HG03045 (cell line): Measurements from ENCODE around the gene CLCN6.
"Not testable (repeated sequence)": the region's sequence is repeated elsewhere in the genome, so short reads cannot be mapped to it uniquely, and the experiment has no call there.

Experiments
- ATAC-seq: cut with Tn5 transposase; IDR thresholded peaks from one replicate; pipeline ENCODE4 v1.9.1; 2021; ENCODE audit warnings: mild to moderate bottlenecking, moderate library complexity; ENCODE audit not compliant: unreplicated experiment

CLCN6 gene

DNA sequence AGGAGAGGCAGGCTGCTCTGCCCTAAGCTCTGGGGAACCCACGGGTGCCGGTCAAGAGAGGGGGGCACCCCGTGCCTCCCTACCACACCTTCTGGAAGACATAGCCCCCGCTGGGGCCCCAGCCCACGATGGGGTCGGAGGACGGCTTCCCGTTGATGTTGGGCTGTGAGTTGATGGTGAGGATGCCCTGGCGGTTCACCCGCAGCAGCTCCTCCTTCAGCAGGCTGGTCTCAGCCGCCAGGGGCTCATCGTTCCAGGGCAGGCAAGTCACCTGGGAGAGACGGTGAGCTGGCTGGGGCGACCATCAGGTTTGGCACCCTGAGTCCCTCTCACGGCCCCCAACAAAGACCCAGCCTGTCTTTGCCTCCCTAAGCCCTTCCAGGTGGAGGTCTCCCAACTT is 12.2 kb upstream of the CLCN6 start:
- ATAC-seq: no peak

GRCh38 chr1:11794446-11795237 is 11.3 kb upstream of the CLCN6 start:
- ATAC-seq: no peak

DNA sequence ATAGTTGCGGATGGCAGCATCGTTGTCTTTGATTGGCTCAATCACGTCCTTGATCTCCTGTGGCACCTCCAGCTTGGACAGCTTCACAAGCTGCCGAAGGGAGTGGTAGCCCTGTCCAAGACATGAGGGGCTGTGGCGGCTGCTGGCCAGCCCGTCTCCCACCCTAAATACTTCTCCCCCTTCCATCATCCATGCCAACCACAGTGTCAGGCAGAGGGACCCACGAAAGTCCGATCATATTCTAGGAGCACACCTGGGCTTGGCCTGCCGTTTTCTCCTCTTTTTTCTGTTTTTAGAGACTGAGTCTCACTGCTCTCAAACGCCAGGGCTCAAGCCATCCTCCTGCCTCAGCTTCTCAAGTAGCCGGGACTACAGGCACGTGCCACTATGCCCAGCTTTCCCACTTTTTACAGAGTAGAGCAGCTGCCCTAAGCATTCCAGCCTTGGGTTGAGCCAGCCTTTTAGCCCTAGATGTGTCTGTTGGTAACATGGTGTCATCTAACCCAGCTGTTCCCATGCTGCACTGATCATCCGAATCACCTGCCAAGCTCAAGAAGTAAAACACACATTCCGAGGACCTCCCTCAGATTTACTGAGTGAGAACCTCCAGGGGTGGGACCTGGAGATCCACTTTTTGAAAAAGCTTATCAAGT is 10.6 kb upstream of the CLCN6 start:
- no peak for ATAC-seq

DNA sequence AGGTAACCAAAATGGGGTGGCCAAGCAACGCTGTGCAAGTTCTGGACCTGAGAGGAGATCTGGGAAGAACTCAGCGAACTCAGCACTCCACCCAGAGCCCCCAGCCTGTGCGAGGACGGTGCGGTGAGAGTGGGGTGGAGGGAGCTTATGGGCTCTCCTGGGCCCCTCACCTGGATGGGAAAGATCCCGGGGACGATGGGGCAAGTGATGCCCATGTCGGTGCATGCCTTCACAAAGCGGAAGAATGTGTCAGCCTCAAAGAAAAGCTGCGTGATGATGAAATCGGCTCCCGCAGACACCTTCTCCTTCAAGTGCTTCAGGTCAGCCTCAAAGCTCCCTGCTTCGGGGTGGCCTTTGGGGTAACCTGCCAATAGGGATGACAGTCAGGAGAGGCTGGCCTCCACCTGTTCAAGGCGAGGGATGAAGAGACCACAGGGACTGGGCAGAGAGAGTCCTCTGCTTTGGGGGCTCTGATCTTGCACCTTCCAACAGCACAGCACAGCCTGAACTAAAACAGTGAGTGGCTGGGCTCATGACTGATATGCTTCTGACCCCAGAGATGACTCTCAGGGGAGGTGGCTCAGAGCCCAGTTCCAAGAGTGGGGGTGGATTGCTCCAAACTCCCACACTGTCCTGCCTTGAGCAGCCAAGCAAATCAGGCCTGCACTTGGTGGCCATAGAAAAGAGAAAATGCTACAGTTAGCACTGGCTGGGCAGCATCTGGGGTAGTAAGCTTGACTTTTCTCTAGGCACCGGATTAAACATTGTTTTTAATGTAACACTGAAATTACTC is 9.8 kb upstream of the CLCN6 start:
- no peak for ATAC-seq

DNA sequence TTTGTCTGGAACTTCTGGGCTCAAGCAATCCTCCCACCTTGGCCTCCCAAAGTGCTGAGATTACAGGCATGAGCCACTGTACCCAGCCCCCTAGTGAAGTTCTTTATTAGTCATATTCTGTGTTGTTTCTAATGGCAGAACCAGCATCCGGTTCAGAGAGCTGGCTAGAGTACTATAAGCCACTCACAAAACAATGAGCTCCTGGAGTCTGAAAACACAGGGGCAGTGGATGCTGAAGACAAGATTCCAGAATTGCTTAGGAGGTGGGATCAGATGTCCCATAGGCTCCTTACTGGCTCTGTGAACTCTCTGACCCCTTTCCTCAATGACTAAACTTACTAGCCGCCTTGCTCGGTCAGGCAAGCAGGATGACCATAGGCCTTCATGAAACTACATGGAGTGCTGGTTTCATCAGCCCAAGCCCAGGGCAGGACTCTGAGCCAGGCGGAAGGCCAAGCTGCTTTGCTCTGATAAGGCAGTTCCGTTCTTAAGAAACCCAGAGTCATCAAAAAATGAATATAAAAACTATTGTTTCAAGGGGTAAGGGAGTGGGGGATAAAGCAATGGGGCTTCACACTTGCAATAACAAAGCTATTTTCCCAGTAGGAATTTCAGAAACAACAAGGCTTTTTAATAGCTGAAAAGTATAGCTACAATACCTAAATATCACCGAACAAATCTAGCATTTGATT is 8.3 kb upstream of the CLCN6 start:
- ATAC-seq: no peak

DNA sequence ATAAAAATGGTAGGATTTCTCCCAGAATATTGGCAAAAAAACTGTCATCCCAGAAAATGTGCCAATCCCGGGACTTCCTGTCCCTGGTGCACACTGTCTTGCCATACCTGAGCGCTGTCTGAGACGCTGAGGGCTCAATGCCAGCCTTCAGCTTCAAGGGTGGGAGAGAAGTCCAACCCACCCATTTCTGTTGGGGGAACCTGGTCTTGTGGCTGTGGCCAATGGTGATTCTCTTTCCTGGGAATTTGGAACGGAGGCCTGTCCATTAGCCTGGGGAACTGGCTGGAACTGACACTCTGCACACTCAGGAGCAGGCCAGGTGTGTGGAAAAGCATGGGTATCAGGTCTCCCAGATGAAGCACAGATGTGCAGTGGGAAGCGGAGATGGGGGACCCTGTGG is 6.9 kb upstream of the CLCN6 start:
- ATAC-seq: no peak

- ATAC-seq: no peak
Measured at GRCh38 chr1:11799896-11800295, 6.1 kb upstream of the CLCN6 start.

- no peak for ATAC-seq
Measured at GRCh38 chr1:11800391-11800755, 5.6 kb upstream of the CLCN6 start.

DNA sequence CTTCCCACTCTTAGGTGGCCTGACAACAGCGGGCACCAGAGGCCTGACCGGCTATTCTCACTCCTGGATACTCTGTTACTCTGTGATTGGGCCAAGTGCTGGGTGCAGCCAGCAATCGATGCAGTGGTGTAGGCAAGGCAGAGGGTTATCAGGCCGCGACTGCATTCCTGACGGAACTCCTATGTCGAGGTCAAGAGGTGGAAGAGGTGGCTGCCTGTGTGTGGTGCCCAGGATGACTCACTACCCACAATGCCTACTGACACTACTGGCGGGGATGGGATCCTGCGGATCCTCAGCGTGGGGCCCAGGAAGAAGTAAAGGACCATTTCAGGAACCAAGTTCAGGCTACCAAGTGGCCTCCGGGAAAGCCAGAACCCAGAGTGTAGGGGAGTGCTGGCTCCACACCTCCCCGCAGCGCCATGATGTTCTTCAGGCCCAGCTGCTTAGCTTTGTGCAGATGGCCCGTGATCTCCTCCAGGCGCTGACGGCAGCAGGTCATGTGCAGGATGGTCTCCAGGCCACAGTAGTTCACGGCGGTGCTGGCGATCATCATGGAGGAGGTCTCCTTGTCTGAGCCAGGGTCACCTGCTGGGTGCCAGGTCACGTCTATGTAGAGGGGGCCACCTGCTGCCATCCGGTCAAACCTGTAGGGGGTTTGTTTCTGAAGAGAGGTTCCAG is 5.1 kb upstream of the CLCN6 start:
- ATAC-seq: no peak

GRCh38 chr1:11802616-11802972 is 3.4 kb upstream of the CLCN6 start:
- no peak for ATAC-seq

GRCh38 chr1:11802973-11803885 is 2.8 kb upstream of the CLCN6 start:
- no peak for ATAC-seq

DNA sequence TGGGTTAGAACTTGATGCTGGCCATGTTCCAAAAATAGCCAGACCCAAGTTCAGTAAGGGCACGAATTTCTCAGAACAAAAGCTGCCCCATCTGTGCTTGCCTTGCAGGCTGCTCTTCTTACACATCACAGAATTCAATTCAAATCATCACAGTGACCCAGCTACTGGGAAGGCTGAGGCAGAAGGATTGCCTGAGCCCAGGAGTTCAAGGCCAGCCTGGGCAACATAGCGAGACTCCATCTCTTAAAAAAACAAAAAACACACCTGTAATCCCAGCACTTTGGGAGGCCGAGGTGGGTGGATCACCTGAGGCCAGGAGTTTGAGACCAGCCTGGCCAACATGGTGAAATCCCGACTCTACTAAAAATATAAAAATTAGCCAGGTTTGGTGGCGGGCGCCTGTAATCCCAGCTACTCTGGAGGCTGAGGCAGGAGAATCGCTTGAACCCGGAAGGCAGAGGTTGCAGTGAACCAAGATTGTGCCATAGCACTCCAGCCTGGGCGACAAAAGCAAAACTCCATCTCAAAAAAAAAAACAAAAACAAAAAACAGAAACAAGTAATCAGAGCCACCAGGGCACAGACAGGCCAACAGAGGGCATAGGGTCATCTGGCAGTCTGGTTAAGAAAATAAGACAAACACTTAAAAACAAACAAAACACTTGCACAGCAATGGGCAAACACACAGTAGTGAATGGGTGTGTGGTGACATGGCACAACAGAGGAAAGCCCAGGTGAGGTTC is 1.9 kb upstream of the CLCN6 start:
- not testable (repeated sequence) for ATAC-seq

- no peak for ATAC-seq
Measured at GRCh38 chr1:11804666-11805421, 1.1 kb upstream of the CLCN6 start.

DNA sequence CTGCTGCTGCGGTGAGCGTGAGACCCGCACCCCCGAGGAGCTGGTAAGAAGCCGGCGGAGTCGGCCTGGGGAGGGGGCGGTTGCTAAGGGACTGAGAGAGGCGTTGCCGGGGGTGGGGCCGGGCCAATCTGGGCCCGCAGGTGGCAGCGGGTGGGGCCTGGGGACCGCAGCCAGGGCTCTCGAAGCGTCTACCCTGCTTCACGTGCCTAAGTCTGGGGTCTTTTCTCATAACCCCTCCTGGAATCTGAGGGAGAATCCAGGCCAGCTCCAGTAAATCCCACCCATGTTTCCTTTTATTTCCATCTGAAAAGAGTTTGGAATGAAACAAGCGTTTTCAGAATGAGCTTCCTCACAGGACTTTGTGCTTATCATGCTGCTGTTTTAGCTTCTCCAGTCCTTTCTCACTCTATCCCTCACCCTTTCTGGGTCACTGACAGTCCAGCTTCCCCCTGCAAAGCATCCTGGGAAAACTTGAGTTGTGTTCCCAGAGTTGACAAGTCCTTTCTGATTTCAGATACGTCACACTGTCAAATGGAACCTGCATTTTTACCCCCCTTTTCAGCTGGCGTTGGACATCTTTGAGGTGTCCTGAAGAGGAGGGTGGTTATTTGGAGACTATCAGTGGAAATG is 431 bp downstream of the CLCN6 start:
- peak; percentile 47 for ATAC-seq

GRCh38 chr1:11807133-11807532 is 1.1 kb downstream of the CLCN6 start:
- no peak for ATAC-seq

GRCh38 chr1:11813021-11813420 is 7.0 kb downstream of the CLCN6 start:
- no peak for ATAC-seq

DNA sequence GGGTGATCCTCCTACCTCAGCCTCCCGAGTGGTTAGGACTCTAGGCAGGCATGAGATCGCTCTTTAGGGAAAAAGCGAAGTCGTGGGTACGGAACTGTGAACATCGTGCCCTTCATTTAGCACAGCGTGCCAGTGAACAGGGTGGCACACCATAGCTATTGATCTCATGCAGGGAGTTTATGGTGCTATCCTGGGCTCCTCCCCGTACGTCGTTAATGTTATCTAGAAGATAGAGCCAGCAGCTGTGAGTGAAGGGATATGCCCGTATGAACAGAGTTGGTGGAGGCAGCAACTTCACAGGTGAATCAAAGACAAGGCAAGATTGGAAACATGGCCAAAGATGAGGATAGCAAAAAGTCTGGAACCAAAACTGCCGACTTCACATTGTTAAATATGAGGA is 11.2 kb downstream of the CLCN6 start:
- no peak for ATAC-seq

GRCh38 chr1:11822091-11822490 is 16.1 kb downstream of the CLCN6 start:
- no peak for ATAC-seq
